ENCODE results near the gene IPO11. TPM values are rescaled to one million over a fixed set of nuclear protein-coding genes. Genes with fewer than 3 reads are reported as not detected.

The IPO11 gene
- total and polyA plus RNA-seq, 2 of the 13 experiments (the other 11 are each of a cell fraction or from before 2014, with no cell fraction given) = 13.9 to 24.4 TPM

DNA sequence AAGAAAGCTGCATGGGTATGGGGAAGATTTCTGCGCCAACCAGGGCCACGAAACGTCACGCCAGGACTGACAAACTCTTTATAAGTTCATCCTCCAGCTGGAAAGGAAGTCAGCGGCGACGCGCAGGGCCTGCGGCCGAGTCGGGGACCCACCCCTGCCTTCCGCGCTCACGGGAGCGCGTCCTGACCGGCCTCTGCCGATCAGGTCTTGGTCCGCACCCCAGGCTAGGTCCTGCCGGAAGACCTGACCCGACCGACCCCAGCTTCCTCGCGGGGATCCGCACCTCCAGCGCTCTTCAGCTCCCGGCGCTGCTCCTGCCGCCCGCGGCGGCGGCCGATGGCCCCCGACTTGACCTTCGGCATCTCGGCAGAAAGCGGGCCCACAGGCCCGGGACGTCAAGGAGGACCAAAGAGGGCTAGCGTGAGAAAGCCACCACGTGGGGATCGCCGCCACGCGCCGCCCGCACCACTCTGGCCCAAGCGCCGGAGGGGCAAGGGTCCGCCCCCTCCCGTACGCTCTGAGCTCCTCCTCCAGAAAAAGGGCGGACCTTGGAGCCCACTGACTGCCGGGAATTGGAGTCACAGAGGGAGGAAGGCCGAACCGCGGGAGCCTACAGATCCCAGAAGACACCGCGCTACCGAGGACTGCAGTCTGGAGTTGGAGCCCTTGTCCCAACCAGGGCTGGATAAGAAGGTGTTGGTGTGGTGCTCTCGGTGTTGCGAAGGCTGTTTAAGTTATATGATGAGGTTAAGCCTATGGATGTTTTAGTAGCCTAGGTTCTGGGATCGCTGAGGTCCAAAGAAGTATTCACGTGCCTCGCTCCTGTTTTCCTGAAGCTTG is 8.9 kb upstream of the IPO11 start, which contains the start of gene DIMT1 (continued):
- TF ChIP-seq, protein P1, sequence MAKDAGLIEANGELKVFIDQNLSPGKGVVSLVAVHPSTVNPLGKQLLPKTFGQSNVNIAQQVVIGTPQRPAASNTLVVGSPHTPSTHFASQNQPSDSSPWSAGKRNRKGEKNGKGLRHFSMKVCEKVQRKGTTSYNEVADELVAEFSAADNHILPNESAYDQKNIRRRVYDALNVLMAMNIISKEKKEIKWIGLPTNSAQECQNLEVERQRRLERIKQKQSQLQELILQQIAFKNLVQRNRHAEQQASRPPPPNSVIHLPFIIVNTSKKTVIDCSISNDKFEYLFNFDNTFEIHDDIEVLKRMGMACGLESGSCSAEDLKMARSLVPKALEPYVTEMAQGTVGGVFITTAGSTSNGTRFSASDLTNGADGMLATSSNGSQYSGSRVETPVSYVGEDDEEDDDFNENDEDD (CRISPR knock-in tag; IDR thresholded peaks at IDR 0.05; ENCODE audit: borderline replicate concordance) = peak; percentile 85; the same call in 1 of the 2 replicates
- TF ChIP-seq ZNF367 (CRISPR knock-in tag; IDR thresholded peaks at IDR 0.05; ENCODE audit: borderline replicate concordance) (no peak), ZNF263 (CRISPR knock-in tag; IDR thresholded peaks at IDR 0.05) (peak; percentile 56; the same call in 1 of the 2 replicates), MZF1 (CRISPR knock-in tag; IDR thresholded peaks at IDR 0.05; ENCODE audit: borderline replicate concordance) (no peak), POLR2AphosphoS2 (IDR thresholded peaks at IDR 0.05; ENCODE audit: low read depth, low read length) (no peak), GZF1 (CRISPR knock-in tag; IDR thresholded peaks at IDR 0.05) (peak; percentile 67), RORA (CRISPR knock-in tag; IDR thresholded peaks at IDR 0.05) (no peak), ZNF83 (CRISPR knock-in tag; IDR thresholded peaks at IDR 0.05; ENCODE audit: borderline replicate concordance) (0 out of 2 replicates have a peak, but pooled peaks have one; percentile 40), ZNF775 (CRISPR knock-in tag; IDR thresholded peaks at IDR 0.05; ENCODE audit: borderline replicate concordance) (no peak), ATF7 (IDR thresholded peaks at IDR 0.05) (no peak), ATF7 (CRISPR knock-in tag; IDR thresholded peaks at IDR 0.05) (no peak), NAIF1 (CRISPR knock-in tag; IDR thresholded peaks at IDR 0.05; ENCODE audit: borderline replicate concordance) (peak; percentile 54)
- TF ChIP-seq, protein P2, sequence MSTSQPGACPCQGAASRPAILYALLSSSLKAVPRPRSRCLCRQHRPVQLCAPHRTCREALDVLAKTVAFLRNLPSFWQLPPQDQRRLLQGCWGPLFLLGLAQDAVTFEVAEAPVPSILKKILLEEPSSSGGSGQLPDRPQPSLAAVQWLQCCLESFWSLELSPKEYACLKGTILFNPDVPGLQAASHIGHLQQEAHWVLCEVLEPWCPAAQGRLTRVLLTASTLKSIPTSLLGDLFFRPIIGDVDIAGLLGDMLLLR (CRISPR knock-in tag; IDR thresholded peaks at IDR 0.05) = peak; percentile 92; the same call in 1 of the 2 replicates
- TF ChIP-seq, protein P3, sequence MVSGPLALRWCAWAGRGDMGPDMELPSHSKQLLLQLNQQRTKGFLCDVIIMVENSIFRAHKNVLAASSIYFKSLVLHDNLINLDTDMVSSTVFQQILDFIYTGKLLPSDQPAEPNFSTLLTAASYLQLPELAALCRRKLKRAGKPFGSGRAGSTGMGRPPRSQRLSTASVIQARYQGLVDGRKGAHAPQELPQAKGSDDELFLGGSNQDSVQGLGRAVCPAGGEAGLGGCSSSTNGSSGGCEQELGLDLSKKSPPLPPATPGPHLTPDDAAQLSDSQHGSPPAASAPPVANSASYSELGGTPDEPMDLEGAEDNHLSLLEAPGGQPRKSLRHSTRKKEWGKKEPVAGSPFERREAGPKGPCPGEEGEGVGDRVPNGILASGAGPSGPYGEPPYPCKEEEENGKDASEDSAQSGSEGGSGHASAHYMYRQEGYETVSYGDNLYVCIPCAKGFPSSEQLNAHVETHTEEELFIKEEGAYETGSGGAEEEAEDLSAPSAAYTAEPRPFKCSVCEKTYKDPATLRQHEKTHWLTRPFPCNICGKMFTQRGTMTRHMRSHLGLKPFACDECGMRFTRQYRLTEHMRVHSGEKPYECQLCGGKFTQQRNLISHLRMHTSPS (CRISPR knock-in tag; IDR thresholded peaks at IDR 0.05; ENCODE audit: low read depth) = no peak
- TF ChIP-seq, protein P4, sequence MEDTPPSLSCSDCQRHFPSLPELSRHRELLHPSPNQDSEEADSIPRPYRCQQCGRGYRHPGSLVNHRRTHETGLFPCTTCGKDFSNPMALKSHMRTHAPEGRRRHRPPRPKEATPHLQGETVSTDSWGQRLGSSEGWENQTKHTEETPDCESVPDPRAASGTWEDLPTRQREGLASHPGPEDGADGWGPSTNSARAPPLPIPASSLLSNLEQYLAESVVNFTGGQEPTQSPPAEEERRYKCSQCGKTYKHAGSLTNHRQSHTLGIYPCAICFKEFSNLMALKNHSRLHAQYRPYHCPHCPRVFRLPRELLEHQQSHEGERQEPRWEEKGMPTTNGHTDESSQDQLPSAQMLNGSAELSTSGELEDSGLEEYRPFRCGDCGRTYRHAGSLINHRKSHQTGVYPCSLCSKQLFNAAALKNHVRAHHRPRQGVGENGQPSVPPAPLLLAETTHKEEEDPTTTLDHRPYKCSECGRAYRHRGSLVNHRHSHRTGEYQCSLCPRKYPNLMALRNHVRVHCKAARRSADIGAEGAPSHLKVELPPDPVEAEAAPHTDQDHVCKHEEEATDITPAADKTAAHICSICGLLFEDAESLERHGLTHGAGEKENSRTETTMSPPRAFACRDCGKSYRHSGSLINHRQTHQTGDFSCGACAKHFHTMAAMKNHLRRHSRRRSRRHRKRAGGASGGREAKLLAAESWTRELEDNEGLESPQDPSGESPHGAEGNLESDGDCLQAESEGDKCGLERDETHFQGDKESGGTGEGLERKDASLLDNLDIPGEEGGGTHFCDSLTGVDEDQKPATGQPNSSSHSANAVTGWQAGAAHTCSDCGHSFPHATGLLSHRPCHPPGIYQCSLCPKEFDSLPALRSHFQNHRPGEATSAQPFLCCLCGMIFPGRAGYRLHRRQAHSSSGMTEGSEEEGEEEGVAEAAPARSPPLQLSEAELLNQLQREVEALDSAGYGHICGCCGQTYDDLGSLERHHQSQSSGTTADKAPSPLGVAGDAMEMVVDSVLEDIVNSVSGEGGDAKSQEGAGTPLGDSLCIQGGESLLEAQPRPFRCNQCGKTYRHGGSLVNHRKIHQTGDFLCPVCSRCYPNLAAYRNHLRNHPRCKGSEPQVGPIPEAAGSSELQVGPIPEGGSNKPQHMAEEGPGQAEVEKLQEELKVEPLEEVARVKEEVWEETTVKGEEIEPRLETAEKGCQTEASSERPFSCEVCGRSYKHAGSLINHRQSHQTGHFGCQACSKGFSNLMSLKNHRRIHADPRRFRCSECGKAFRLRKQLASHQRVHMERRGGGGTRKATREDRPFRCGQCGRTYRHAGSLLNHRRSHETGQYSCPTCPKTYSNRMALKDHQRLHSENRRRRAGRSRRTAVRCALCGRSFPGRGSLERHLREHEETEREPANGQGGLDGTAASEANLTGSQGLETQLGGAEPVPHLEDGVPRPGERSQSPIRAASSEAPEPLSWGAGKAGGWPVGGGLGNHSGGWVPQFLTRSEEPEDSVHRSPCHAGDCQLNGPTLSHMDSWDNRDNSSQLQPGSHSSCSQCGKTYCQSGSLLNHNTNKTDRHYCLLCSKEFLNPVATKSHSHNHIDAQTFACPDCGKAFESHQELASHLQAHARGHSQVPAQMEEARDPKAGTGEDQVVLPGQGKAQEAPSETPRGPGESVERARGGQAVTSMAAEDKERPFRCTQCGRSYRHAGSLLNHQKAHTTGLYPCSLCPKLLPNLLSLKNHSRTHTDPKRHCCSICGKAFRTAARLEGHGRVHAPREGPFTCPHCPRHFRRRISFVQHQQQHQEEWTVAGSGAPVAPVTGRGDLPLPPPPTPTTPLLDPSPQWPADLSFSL (CRISPR knock-in tag; IDR thresholded peaks at IDR 0.05) = no peak
- TF ChIP-seq, protein P5, sequence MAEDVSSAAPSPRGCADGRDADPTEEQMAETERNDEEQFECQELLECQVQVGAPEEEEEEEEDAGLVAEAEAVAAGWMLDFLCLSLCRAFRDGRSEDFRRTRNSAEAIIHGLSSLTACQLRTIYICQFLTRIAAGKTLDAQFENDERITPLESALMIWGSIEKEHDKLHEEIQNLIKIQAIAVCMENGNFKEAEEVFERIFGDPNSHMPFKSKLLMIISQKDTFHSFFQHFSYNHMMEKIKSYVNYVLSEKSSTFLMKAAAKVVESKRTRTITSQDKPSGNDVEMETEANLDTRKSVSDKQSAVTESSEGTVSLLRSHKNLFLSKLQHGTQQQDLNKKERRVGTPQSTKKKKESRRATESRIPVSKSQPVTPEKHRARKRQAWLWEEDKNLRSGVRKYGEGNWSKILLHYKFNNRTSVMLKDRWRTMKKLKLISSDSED (CRISPR knock-in tag; IDR thresholded peaks at IDR 0.05) = no peak

Data from HepG2 (cell line).